PC-9 (cell line): ENCODE data around the gene NDNF.

Experiments used
- CTCF ChIP-seq: fragments of 200-600 bp; sonication (generic); conservative IDR thresholded peaks from 2 replicates; pipeline ENCODE4 v1.6.1; 2017; ENCODE audit warnings: mixed run types, antibody characterized with exemption, mild to moderate bottlenecking, moderate library complexity
- EZH2 ChIP-seq: fragments of 200-600 bp; sonication (generic); IDR thresholded peaks from 2 replicates; pipeline ENCODE4 v1.8.0; 2017; ENCODE audit warnings: antibody characterized with exemption, low read depth

DNA sequence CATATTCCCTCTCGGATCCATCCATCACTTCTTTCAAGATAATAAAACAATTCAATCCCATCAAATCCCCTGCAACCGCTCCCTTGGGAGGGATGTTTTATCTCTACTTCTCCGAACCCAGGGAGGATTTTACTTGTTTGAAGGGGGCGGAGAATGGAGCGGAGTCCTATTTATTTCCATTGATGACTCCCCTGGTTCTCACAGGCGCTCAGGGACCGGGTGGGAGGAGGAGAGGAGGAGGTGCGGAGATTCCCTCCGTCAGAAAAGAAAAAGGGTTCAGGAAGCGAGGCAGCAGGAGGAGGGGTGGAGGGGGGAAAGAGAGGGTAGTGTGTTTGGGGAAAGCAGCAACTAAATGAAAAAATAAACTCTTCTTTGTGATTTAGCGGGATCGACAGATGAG lies 2.1 kb downstream of the NDNF start:
- TF ChIP-seq CTCF, result no peak
- no peak for TF ChIP-seq EZH2
